Occipital lobe (tissue), 2 donors: ENCODE measurements around the gene IFT52. TPM values are rescaled to one million over a fixed set of nuclear protein-coding genes. Genes with fewer than 3 reads are reported as not detected.

Experiments used
- DNase-seq: peaks from one replicate; lab custom pipeline; 2025; lab: John Stamatoyannopoulos, UW
- total RNA-seq: library from RNA; depleted of rRNA; stranded (reverse); fragments of >200 nt; gene quantifications from one replicate; pipeline ENCODE4 v1.2.3, GENCODE V29; 2014

The IFT52 gene, protein sequence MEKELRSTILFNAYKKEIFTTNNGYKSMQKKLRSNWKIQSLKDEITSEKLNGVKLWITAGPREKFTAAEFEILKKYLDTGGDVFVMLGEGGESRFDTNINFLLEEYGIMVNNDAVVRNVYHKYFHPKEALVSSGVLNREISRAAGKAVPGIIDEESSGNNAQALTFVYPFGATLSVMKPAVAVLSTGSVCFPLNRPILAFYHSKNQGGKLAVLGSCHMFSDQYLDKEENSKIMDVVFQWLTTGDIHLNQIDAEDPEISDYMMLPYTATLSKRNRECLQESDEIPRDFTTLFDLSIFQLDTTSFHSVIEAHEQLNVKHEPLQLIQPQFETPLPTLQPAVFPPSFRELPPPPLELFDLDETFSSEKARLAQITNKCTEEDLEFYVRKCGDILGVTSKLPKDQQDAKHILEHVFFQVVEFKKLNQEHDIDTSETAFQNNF
- 56.8 TPM for total RNA-seq

DNA sequence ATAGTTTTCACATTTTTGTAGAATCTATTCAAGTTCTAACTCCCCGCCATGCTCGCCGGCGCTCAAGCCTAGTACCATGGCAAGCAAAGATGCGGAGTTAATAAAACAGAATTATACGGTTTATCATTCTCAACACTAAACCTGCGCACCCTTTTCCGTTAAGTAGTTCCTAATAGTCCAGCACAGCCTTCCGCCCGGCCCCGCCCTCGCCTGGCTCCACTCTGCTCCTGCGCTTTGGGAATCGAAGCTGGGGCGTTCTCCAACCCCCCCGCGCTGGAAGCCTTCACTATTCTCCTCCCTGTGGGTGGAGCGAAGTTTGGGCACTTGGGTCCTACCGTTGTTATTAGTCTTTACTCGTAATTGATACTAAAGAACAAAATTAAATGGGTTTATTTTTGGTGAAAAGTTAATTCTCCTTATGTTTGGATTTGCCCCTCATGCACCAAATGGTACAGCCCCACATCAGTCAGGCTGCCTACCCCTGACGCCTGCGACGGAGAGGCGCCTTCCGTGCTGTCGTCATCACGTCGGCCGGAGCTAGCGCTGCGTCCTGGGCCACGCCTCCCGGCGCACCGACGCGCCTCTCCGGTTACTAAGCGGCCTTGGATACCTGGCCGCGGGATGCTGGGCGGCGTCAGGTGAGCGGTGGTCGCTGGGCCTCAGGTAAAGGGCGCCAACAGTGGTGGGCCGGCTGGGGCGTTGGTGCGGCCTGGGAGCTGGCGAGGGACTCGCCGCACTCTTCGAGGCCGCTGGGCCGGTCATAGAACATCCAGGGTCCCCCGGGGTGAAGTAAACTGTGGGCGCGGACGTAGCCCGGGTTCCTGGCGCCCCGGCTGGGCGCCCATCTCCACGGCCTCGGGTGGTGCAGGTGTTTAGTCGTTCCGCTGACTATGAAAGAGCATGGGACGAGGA is at the start of gene IFT52:
TSS of gene IFT52 (plus strand) at position 546 of the 912 bp plus-strand sequence. CDS start 3,762 bp downstream, outside the sequence.
- peak; percentile 89 for DNase-seq

DNA sequence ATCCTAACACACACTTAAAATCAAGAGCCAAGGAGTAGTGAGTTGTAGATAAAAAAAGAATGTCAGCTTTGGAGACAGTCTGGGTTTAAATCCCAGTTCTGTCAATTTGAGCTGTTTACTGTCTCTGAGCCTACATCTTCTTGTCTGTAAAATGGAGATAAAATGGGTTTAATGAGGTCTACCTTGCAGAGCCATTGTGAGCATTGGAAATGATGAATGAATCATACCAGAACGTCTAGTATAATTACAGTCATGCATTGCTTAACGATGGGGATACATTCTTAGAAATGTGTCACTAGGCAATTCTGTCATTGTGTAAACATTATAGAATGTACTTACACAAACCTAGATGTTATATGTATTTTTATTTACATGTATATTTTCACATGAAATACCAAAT is 49.5 kb upstream of the IFT52 start:
- no peak for DNase-seq

DNA sequence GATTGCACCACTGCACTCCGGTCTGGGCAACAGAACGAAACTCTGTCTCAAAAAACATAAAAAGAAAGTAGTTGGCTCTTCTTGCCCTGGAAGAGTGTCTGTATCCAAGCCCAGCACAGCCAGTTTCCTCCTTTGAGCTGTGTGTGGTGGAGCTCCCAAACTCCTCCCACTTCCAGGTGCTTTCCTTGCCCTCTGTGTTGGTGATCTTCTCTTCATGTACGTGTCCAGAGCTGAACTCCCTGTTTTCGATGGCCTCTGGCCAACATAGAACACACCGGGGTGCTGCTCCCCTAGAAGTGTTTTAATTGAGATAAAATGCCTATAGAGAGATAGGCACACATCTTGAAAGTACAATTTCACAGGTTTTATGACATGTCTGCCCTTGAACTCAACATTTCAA is 48.6 kb upstream of the IFT52 start:
- no peak for DNase-seq

DNA sequence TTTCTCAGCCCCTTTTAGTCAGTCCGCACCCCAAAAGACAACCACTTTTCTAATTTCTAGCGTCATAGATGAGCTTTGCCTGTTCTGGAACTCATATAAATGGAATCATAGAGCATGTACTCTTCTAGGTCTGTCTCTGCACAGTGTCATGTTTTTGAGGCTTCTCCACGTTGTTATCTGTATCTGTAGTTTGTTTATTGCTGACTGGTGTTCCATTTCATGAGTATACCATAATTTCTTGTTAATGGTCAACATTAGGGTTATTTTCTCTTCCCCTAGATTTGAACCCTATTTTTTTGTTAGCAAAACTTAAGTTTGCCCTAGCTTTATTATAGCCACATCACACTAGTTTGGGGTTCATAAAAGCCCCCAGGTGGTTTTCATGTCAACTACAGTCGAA is 48.1 kb upstream of the IFT52 start:
- no peak for DNase-seq

DNA sequence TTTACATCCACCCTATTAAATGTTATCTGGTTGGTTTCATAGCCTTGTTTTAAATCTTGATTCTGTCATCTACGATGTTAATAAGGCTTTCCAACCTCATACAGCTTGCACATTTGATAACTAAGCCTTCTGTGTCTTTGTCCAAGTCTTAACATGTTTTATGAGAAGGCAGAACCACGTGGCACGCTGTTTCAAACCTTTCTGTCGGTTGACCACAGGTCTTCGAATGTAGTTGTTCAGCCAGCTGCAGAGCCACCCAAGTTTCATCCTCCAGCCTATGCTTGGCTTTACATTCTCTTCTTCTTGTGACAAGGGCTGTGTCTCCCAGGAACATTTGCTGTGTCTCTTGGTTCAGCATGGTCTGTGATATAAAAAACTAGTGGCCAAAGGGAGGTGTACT is 47.6 kb upstream of the IFT52 start:
- DNase-seq, result no peak

DNA sequence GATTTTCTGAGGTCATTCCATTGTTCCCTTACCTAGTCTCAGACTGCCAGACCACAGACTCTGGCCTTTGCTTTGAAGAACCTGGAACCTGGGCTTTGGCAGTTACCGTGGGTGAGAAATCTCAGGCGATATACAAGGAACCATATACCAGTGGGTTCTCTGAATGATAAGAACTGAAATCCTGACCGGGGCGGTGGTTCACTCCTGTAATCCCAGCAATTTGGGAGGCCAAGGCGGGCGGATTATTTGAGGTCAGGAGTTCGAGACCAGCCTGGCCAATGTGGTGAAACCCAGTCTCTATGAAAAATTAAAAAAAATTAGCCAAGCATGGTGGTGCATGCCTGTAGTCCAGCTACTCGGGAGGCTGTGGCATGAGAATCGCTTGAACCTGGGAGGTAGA is 46.2 kb upstream of the IFT52 start:
- no peak for DNase-seq

DNA sequence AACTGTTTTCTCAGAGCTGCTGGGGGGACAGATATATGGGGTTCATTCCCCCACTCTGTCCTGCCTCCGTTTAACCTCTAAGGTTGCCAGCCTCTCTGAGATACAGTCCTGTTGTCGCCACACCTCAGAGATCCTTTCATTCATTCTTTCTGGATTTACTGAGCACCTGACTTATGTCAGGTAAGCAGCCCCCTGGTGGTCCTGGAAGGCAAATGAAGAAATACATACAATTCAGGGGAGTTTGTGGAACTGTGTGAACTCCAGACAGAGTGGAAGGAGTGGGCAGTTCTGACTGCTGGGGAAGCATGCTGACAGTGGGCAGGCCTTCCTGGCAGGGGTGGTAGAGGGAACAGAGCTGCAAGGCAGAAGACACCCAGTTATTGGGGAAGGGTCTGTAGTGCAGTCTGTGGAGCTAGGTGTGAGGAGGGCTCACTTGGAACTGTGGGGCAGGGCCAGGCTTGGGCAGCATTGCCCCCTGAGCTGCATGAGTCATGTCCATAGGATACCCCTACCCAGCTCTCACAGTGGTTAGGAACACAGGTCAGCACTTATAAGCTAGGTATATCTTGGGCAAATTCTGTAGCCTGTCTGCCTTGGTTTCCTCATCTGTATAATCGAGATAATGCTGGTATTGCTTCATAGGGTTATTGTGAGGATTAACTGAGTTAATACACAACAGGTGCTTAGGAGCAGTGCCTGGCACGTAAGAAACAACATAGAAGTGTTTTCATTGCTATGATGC is 44.7 kb upstream of the IFT52 start:
- no peak for DNase-seq

DNA sequence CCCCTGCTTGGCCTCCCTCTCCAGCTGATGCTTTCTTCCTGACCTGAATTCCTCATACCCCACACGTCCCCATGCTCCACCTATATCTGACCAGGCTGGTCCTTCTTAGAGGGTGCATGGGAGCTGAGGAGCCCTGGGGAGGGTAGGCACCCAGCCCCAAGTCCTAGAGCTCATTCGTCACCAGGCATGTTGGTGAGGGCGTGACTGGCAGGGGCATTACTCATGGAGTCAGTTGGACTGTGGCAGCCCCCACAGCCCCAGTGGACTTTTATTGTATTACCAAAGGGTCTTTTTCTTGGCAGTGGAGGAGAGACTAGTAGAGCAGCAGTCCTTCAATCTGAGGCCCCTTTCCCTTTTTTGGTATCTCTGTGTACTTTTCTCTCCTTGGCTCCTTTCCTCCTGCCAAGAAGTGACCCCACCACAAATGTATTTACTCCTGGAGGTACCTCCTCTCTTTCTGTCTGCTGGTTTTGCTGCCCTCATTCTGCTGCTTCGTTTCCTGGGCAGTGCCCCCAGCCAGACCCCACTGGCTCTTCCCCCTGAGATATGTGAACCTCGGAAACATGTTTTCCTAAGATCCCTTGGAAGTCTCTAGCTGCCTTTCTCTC is 42.4 kb upstream of the IFT52 start:
- no peak for DNase-seq

DNA sequence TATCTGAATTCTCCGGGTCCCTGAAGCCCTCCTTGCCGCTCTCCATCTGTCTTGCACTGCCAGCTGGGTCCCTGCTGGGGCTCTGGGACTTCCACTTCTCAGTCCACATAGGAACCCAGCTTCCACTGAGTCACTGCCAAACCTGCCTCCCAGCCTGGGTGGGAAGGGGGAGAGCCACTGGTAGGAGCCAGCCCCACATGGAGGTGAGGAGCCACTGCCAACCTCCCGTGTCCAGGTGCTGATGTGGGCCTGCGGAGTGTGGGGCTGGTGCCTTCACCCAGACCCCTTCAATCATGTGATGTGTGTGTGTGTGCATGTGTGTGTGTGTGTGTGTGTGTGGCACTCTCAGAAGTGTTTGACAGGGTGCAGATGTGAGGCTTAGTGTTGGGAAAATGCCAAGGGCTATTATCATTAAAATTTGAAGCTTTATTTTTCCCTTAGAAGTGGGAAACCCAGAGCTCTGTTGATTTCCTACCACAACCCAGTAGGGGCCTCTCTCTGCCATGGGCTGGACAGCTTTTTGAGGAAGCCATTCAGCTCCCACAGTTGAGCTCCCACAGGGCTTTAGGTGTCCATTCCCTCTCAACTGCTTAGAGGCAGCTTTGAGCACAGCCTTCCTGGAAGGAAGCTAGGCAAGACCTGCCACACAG is 41.2 kb upstream of the IFT52 start:
- no peak for DNase-seq

DNA sequence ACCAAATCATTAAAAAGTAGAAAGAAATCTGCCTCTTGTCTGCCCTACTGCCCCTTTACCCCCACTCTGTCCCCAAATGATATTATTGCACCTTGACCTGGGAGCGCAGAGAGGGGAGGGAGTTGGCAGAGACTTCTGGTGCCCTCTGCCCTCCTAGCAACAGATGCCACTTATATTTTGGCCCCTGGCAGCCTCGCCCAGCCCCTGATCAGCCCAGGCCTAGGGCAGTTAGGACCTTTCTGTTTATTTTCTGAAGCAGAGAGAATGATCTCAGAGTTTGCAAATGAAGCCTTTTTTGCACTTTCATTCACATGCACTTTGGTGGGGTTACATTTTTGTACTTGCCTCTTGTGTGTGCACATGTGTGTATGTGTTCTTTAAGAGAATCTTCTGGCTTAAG is 40.3 kb upstream of the IFT52 start:
- DNase-seq, result no peak

DNA sequence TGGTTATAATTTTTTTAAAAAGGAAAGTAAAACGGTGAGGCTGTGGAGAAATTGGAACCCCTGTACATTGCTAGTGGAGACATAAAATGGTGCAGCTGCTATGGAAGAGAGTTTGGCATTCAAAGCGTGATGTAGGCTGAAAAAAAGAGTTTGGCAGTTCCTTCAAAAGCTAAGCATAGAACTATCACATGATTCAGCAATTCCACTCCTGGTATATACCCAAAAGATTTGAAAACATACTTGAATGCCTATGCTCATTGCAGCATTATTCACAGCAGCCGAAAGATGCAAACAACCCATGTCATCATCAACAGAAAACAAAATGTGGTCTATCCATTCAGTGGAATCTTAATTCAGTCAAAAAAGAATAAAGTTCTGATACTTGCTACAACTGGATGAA is 36.4 kb upstream of the IFT52 start:
- no peak for DNase-seq

DNA sequence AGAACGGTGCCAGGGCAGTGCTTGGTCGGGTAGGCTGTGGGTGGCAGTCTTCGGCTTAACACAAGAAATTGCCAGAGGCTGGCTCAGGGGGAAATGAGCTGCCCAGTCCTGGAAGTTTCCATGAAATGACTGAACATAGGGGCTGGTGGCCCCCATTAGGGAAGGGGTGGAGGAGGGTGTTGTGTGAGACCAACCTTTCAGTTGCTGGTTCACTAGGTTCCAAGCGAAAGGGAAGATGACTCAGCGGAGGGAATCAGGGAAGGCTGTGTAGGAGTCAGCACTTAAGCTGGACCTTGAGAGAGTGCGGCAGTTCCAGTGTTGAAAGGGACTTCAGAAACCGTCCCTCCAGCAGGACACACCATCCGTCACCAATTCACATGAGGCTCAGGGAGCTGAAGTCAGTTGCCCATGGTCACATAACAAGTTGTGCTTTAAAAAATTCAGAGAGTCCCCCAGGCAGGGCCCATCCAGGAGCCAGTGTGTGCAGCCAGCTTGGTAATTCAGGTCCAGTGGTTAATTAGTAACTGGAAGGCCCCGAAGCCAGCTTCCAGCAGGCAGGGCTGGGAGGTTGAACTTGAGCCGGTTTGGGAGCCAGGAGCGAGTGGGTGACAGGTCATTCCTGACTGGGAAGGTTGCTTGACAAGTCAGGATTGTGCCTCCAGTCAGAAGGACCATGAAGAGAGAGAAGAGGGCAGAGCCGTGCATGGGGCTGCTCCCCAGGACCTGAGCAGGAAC is 32.2 kb upstream of the IFT52 start, which contains the start of gene SGK2:
TSS of gene SGK2 (plus strand) at position 616 of the 735 bp plus-strand sequence. CDS start 7,469 bp downstream, outside the sequence.
- DNase-seq, result no peak

DNA sequence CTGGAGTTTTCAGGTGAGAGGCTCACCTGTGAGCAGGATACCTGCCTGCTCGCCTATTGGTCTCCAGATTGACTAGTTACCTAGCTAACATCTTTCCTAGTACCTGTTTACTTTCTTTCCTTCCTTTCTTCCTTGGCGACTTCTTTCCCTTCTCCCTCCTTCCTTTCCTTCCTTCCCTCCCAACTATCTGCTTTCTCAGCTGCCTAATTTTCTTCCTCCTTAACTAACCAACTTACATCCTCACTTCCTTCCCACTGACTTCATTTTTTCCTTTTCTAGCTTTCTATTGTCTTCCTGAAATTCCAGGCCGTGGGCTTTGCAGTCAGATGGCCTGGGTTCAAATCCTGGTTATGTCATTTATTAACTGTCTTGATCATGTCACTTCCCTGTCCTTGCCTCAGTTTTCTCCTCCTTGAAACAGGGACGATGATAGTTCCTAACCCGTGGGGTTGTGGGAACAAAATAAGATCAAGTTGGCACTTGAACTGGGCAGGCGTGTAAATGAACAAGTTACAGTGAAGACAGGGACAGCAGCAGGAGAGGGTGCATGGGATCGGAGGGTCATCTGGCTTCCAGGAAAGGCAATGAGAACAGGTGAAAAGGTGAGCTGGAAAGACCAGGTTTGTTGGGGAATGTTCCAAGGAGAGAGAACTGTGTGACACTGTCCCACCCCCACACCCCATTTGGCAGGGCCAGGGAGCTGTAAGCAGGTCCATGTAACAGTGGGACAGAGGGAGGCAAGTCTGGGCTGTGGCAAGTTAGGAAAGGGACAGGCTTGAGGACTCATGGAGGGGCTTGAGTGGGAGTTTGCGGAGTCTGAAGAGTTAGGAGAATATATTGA is 31.4 kb upstream of the IFT52 start:
- no peak for DNase-seq

DNA sequence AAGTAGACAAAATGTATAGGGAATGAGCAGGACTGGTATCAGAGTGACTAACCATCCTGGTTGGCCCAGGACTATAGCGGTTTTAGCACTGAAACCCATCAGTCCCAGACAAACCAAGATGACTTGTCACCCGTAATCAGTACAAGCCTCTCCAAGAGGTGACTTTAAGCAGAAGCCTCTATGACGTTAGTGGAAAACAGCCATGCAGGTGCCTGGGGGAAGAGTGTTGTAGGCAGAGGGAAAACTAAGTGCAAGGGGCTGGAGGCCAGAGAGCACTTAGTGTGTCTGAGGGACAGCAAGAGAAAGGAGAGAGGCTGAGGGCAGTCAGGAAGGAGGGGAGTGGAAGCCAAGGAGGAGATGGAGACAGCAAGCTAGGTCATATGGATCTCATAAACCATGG is 29.8 kb upstream of the IFT52 start:
- DNase-seq, result no peak

DNA sequence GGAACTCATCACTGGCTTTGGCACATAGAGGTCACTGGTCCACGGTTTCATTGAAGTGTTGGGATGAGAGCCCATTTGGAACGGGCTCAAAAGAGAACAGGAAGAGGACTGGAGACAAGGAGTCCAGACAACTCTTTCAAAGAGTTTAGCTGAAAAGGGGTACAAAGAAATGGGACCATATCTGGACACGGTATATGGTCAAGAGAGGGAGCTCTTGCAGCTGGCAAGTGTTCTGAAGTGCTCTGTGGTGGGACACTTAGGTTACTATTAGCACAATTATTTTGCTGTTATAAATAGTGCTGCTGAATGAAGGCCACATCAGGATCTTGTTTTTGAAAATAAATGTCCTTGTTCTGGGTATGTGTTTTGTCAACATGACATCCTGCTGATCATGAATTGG is 27.3 kb upstream of the IFT52 start:
- no peak for DNase-seq

DNA sequence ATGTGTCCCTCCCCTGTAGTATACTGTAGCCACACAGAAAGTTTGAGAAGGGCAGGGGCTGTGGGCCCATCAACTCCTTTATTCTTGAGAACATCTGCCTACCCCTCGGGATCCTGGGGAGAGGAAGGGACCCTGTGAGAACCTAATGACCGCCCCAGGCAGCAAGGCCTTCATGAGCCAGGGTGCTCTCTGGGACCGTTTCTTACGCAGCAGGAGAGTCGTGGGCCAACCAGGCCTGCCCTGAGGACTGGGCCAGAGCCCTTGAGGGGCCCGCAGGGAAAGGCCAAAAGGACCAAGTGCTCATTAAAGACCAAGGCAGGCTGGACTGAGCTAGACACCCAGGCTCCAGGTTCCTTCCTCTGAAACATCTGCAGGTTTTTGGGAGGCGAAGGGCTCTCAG is 26.7 kb upstream of the IFT52 start:
- DNase-seq, result no peak

DNA sequence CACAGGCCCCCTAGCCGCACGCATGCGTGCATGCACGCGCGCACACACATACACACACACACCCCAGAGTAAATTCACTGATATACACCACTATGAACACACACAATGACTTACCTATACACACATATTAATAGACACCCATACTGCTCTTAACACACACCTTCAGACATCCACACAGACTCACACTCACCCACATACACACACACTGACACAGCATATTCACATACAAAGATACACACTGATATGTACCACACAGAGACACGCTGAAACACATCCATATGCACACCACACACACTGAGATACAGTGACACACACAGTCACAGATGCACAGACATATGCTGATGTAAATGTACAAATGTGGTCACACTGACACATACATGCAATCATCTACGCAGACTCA is 26.3 kb upstream of the IFT52 start:
- DNase-seq, result no peak

DNA sequence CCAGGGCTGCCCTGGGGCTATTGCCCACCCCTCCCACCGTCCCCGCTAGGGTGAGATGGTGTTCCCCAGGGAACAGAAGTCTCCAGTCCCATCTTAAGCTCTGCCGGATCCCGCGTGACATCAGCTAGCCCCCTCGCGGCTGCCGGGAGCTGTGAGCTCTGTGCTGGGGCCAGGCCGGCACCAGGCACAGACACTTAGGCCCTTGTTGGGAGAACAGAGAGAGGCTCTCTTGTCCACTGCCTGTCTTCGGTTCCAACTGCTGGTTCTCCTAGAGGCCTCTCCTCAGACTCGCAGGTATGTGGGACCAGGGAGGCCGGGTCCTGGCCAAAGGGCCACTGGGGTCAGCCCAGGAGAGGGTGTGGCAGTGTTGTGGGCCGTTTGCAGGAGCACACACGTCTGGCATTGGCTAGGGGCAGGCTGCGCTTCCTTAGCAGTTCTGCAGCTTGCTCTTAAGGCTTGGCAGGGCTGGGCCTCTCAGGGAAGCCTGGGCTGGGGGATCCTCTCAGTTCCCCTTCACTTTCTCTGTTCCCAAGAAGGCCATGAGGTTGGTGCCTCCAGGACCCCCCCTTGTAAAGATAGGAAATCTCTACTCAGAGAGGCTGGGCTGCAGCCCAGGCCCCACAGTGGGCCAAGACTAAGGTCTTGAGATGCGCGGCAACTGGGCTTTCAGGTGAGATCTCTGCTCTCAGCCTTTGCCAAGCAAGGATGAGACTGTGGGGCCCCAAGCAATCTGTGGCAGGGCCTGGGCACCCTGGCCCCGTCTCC is 25.6 kb upstream of the IFT52 start:
- DNase-seq, result peak; percentile 20
